ENCODE measurements around the gene PCDHGB4.
A peak's percentile ranks its signal among the peaks of the same experiment; 100 is the strongest.
"Not testable (repeated sequence)": the region's sequence is repeated elsewhere in the genome, so short reads cannot be mapped to it uniquely, and the experiment has no call there.

PCDHGB4 gene

GRCh38 chr5:141387557-141388311 is at the start of gene PCDHGB4:
Gene PCDHGB4, plus strand, starts transcription at chr5:141387698. Its CDS starts 187 bp downstream, at chr5:141387885.
- peak in 1 of 2 experiments; percentile 16 for DNase-seq

DNA sequence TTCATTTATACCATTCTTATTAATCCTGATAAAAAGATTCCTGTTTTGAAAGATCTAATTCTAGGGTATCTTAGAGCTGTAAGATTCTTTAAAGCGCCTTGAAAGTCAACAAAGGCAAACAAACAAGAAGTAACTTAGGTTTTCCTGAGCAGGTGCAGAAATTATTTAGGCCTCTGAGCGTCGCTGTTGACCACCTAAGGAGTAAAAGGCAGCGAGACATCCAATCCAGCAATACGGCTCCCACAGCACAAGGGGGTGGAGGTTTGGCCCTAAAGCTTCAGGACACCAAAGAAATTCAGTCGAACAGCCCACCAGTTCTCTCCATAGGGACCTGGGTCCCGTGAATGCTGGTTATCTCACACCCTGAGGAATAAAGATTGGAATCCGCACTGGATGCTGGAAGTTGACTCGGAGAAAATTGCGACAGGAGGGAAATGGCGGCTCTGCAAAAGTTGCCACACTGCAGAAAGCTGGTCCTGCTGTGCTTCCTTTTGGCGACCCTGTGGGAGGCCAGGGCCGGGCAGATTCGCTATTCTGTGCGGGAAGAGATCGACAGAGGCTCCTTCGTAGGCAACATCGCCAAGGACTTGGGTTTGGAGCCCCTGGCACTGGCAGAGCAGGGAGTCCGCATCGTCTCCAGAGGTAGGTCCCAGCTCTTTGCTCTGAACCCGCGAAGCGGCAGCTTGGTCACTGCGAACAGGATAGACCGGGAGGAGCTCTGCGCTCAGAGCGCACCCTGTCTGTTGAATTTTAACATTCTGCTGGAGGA is 48.8 kb upstream of the PCDHGB4 start, which contains the start of gene PCDHGA2:
PCDHGA2 (plus strand) TSS at position 223 of the 769 bp plus-strand sequence.
- no peak for DNase-seq

- DNase-seq = not testable (repeated sequence)
Measured at GRCh38 chr5:141340781-141341354, 46.6 kb upstream of the PCDHGB4 start.

DNA sequence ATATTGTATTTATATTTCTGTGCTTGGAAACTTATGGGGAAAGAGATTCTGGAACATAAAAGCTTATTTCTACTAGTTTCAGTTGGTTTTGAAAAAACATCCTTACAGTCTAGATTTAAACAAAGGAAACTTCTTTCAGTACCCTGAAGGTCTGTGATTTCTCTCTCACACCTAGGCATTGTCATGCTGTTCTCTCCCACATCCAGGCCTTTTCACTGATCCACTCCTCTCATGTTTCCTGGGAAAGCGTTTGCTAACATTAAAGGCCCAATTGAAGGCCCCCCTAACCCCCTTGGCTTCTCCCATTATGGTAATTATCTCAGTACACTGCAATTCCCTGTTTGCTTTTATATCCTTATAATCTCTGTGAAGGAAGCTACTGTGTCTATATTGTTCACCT is 44.7 kb upstream of the PCDHGB4 start:
- DNase-seq = no peak

- DNase-seq = no peak
Measured at GRCh38 chr5:141343242-141343952, 44.1 kb upstream of the PCDHGB4 start, which contains the start of gene PCDHGA3. Gene PCDHGA3, plus strand, starts transcription at chr5:141343829. Its CDS starts 205 bp downstream, at chr5:141344034.

GRCh38 chr5:141343953-141344463 is 43.5 kb upstream of the PCDHGB4 start:
- DNase-seq = no peak

- DNase-seq = no peak
Measured at GRCh38 chr5:141345327-141345726, 42.2 kb upstream of the PCDHGB4 start.

GRCh38 chr5:141346017-141346416 is 41.5 kb upstream of the PCDHGB4 start:
- not testable (repeated sequence) for DNase-seq

DNA sequence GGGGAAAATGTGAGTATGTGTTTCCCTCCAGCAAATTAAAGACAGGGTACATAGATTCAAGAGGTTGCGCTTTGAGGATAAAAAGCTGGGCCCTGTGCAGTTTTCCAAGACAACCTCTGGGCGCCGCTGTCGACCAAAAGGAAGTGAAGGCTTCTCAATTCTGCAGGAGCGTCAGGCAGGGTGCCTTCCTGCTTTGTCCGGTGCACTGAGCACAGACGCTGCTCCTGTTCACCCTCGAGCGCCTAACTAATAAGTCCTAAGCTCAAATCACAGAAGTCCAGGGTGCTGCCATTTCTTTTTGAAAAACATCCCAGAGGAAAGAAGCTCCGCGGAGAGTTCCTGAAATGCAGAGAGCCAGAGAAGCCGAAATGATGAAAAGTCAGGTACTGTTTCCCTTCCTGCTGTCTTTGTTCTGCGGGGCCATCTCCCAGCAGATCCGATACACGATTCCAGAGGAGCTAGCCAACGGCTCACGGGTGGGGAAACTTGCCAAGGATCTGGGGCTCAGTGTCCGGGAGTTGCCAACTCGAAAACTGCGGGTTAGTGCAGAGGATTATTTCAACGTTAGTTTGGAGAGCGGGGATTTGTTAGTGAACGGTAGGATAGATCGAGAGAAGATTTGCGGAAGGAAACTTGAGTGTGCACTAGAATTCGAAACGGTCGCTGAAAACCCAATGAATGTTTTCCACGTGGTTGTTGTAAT is 37.4 kb upstream of the PCDHGB4 start, which contains the start of gene PCDHGB1:
PCDHGB1 (plus strand) TSS at position 183 of the 703 bp plus-strand sequence; CDS start at position 345, 162 bp downstream.
- DNase-seq = peak in 1 of 2 experiments; percentile 7

DNA sequence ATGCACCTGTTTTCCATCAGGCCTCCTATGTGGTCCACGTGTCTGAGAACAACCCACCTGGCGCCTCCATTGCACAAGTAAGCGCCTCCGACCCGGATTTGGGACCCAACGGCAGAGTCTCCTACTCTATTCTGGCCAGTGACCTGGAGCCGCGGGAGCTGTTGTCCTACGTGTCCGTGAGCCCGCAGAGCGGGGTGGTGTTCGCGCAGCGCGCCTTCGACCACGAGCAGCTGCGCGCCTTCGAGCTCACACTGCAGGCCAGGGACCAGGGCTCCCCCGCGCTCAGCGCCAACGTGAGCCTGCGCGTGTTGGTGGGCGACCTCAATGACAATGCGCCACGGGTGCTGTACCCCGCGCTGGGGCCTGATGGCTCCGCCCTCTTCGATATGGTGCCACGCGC is 35.9 kb upstream of the PCDHGB4 start:
- DNase-seq = no peak

GRCh38 chr5:141354900-141355469 is 32.5 kb upstream of the PCDHGB4 start, which contains the start of gene PCDHGA4:
Gene PCDHGA4, plus strand, starts transcription at chr5:141355021. Its CDS starts 87 bp downstream, at chr5:141355108.
- DNase-seq = no peak

GRCh38 chr5:141355641-141356040 is 31.9 kb upstream of the PCDHGB4 start:
- no peak for DNase-seq

DNA sequence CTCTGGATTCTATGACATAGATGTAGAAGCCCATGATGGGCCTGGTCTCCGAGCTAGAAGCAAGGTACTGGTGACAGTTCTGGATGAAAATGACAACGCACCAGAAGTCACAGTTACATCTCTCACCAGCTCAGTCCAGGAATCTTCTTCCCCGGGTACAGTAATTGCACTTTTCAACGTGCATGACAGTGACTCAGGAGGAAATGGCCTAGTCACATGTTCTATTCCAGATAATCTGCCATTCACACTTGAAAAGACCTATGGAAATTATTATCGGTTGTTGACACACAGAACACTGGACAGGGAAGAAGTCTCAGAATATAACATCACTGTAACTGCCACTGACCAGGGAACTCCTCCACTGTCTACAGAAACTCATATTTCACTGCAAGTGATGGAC is 31.4 kb upstream of the PCDHGB4 start:
- no peak for DNase-seq

DNA sequence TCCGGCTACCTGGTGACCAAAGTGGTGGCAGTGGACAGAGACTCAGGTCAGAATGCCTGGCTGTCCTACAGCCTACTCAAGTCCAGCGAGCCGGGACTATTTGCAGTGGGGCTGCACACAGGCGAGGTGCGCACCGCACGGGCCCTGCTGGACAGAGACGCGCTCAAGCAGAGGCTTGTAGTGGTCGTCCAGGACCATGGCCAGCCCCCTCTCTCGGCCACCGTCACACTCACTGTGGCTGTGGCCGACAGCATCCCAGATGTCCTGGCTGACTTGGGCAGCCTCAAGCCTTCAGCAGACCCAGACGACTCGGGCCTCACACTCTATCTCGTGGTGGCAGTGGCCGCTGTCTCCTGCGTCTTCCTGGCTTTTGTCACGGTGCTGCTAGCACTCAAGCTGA is 30.5 kb upstream of the PCDHGB4 start:
- DNase-seq = no peak

DNA sequence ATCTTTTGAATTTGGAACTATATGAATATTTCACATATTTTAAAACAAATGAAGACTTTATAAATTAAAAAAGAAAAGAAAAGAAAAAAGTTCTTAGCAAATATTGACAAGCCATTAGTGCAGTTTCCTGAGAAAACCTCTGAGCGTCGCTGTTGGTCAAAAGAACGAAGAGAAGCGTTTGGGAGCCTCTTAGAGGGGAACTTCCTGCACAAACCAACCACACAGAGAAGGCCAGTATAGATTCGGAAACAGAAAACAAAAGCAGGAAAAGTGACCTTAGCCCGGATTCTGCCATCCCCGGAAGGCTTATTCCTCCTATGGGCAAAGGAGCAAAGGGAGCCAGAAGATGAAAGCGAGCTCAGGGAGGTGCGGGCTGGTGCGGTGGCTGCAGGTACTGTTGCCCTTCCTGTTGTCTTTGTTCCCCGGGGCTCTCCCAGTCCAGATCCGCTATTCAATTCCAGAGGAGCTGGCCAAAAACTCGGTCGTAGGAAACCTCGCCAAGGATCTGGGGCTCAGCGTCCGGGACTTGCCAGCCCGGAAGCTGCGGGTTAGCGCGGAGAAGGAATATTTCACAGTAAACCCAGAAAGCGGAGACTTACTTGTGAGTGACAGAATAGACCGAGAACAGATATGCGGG is 27.6 kb upstream of the PCDHGB4 start, which contains the start of gene PCDHGB2:
PCDHGB2 (plus strand) TSS at position 205 of the 637 bp plus-strand sequence; CDS start at position 347, 142 bp downstream.
- DNase-seq = no peak

- no peak for DNase-seq
Measured at GRCh38 chr5:141360685-141361084, 26.8 kb upstream of the PCDHGB4 start.

- no peak for DNase-seq
Measured at GRCh38 chr5:141362719-141363118, 24.8 kb upstream of the PCDHGB4 start.

DNA sequence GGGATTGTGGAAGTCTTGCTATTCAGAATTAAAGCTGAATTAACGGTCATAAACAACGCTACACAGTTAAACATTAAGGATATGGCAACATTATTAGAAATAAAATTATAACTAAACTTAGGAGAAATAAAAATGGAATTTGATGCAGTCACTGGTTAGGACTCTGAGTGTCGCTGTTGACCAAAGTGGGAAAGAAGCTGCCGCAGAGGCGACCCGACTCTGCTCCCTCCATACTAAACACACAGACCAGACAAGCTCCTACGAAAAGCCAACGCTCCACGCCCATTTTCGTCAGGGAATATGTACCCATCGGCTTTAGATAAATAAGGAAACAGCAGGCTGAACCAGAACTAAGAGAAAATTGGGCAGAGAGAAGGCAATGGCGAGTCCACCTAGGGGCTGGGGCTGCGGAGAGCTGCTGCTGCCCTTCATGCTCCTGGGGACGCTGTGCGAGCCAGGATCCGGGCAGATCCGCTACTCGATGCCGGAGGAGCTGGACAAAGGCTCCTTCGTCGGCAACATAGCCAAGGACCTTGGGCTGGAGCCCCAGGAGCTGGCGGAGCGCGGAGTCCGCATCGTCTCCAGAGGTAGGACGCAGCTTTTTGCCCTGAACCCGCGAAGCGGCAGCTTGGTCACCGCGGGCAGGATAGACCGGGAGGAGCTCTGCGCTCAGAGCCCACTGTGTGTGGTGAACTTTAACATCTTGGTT is 23.4 kb upstream of the PCDHGB4 start, which contains the start of gene PCDHGA5:
PCDHGA5 (plus strand) TSS at position 211 of the 709 bp plus-strand sequence; CDS start at position 380, 169 bp downstream.
- no peak for DNase-seq

DNA sequence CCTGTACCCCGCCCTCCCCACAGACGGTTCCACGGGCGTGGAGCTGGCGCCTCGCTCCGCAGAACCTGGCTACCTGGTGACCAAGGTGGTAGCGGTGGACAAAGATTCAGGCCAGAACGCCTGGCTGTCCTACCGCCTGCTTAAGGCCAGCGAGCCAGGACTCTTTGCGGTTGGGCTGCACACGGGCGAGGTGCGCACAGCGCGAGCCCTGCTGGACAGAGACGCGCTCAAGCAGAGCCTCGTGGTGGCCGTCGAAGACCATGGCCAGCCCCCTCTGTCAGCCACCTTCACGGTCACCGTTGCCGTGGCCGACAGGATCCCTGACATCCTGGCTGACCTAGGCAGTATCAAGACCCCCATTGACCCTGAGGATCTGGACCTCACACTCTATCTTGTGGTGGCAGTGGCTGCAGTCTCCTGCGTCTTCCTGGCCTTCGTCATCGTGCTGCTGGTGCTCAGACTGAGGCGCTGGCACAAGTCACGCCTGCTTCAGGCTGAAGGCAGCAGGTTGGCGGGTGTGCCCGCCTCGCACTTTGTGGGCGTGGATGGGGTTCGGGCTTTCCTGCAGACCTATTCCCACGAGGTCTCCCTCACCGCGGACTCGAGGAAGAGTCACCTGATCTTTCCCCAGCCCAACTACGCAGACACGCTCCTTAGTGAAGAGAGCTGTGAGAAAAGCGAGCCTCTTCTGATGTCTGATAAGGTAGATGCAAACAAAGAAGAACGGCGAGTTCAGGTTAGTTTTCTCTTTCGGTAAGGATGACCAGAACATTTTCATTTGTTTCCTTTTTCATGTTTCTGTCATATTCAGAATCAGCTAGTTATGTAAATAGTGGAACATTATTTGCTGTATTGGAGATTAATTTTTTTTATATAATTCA is 21.2 kb upstream of the PCDHGB4 start:
- no peak for DNase-seq

Measured in stimulated activated CD4-positive, alpha-beta T cell treated with anti-CD3 and anti-CD28 coated beads, Interleukin-4, amount 100 ng/mL, for 4 hours (primary cell).